Spinal cord (tissue), 10 donors: ENCODE data around the gene AIF1. TPM values are rescaled to one million over a fixed set of nuclear protein-coding genes. Genes with fewer than 3 reads are reported as not detected.

Source experiments
- DNase-seq, 6 donors: peaks; one replicate each; pipeline versions ENCODE4 v3.0.0 to v3.0.0-alpha.2; 2013 to 2015; ENCODE audit warnings: low spot score in 6 of 6, low read depth in 4 of 6
- H3K27ac ChIP-seq: one replicate; pipeline ENCODE4 v1.5.1; 2013; ENCODE audit warnings: low read depth, low read length, control low read depth
- H3K27me3 ChIP-seq: one replicate; pipeline ENCODE4 v1.6.1; 2013; ENCODE audit warnings: low read length; ENCODE audit not compliant: control insufficient read depth, insufficient read depth
- H3K36me3 ChIP-seq: one replicate; pipeline ENCODE4 v1.6.1; 2013; ENCODE audit warnings: low read length; ENCODE audit not compliant: control insufficient read depth, insufficient read depth
- H3K4me1 ChIP-seq: one replicate; pipeline ENCODE4 v1.6.1; 2013; ENCODE audit warnings: low read length; ENCODE audit not compliant: control insufficient read depth, insufficient read depth
- H3K4me3 ChIP-seq: one replicate; pipeline ENCODE4 v1.5.1; 2013; ENCODE audit warnings: low read depth, low read length, control low read depth
- H3K9me3 ChIP-seq: one replicate; pipeline ENCODE4 v1.6.1; 2013; ENCODE audit warnings: low read length; ENCODE audit not compliant: control insufficient read depth, insufficient read depth
- WGBS: methylation state at CpG from one replicate; pipeline ENCODE4 v1.1.5; 2013; ENCODE audit warnings: missing lambda C conversion rate; ENCODE audit not compliant: insufficient coverage; 5-methylcytosine and 5-hydroxymethylcytosine counted together
- polyA plus RNA-seq, 2 donors: library from polyadenylated mRNA; unstranded; fragments of 120-200 nt; gene quantifications; one replicate each; pipeline ENCODE4 v1.2.1, GENCODE V29; 2013; ENCODE audit not compliant: insufficient read length in 2 of 2
- total RNA-seq, 2 donors: library from RNA; depleted of rRNA in 1 of 2; stranded (reverse); fragments of 120-200 nt in 1 of 2; fragments of >200 nt in 1 of 2; gene quantifications; one replicate each; pipeline versions ENCODE4 v1.2.3 to v1.2.4, GENCODE V29; 2013 to 2014
- donor health status: healthy.

Gene AIF1
- total and polyA plus RNA-seq, 4 donors: 27.8 to 55.0 (median 39.0) TPM

DNA sequence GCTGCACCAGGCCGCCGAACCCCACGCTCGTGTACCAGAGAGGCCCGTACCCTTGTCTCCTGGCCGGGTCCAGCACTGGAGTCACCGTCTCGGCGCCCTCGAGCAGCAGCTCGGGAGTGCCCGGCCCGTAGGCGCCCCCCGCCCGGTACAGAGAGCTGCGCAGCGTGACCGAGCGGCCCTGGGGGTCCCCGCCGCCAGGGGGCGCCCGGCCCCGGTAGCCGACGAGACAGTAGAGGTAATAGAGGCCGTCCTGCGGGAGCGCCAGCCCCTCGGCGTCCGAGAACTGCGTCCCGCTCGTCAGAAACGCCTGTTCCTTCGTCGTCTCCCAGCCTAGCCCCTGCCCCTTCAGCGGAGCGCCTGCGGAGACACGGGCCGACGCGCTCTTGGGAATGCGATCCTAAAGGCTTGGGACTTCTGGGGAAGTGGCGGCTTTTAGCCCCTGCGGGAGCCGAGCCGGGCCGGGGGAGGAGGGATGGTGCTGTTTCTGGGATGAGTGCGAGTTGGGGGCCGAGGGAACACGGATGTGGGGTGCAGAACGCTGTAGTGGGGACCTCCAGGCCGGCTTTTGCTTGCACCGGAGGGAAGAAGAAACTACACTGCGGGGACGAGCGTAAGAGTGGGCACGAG, 34.1 kb upstream of the AIF1 start:
- H3K27ac ChIP-seq: peak overlapping the region; percentile 85
- WGBS: under 1% methylated on average over 59 of the region's 62 CpGs

DNA sequence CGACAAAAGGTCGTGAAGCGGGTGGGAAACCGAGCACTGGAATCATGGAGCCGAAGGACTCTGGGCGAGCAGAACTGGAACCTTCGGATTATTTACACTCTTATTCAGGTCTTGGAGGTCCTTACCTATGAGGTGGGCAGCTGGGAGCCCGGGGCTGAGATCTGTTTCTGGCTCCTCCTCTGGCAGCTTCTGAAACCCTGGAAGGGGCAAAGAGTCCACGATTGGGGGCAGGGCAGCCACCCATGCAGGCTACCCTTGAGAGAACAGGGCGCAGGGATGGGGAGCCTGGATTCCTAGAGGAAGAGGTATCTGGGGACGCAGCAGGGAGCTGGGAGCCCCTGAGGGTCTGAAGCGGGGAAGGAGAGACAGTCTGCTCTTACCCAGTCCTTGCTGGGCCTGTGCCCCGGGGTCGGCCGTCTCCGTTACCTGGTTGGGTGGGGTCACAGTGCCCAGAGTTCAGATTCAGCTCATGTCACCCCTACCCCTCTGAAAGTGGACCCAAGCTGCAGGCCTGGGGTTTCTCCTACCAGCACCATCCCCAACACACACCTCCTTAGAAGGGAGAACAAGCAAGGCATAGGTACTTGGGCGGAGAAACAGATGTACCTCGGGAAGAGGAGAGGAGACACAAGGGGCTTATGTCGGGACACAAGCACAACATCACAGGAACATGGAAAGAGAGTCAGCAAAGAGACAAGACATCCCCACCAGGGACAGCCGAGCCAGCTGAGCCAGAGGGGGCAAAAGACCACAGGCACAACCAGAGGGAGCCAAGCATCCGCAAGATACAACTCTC, 33.4 kb upstream of the AIF1 start:
- H3K36me3 ChIP-seq: no peaks in the 10 kb centered on the region
- H3K4me3 ChIP-seq: peak overlapping the region; percentile 88
- H3K9me3 ChIP-seq: no peaks in the 10 kb centered on the region
- H3K4me1 ChIP-seq: peaks cover 23% of the 10 kb centered on the region
- H3K27me3 ChIP-seq: peaks cover 2% of the 10 kb centered on the region
- no peak for DNase-seq
- H3K27ac ChIP-seq: peak overlapping the region; percentile 85
- WGBS: 23% methylated on average over 12 of the region's 21 CpGs

More for the DNA sequence above, 34.1 kb upstream of the AIF1 start:
- Histone ChIP-seq H3K4me1 (peaks cover 22% of the 10 kb centered on the region), H3K27me3 (peaks cover 2% of the 10 kb centered on the region), H3K9me3 (no peaks in the 10 kb centered on the region), H3K36me3 (no peaks in the 10 kb centered on the region), H3K4me3 (peak overlapping the region; percentile 88)
- peak; percentile 38 to 94 (median 64) for DNase-seq

DNA sequence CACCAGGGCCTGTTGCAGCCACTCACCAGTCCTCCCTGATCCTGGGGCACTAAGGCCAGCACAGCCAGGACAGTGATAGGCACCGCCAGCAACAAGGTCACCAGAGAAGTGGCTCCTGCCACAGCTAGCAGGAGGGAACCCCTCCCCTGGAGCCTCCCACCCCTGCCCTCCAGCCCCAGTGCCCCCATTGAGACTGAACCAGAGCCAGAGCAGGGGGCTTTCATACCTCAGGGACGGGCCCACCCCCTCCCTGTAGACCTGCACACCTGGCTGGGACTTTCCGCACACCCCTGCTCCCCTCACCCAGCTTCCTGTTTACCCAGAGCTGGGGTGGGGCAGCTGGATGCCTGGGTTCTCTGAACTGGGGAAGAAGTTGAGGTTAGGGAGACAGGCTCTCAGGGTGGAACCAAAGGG, 32.8 kb upstream of the AIF1 start, which contains the start of gene LTB:
Gene LTB, minus strand, starts transcription at position 195 of the 414 bp plus-strand sequence. Its CDS starts 7 bp downstream, at position 188.
- Histone ChIP-seq H3K36me3 (no peaks in the 10 kb centered on the region), H3K27ac (peak within 1 kb of the TSS; percentile 85), H3K4me1 (peaks cover 29% of the 10 kb centered on the region), H3K9me3 (no peaks in the 10 kb centered on the region), H3K4me3 (peak within 1 kb of the TSS; percentile 88), H3K27me3 (peaks cover 2% of the 10 kb centered on the region)
- no peak for DNase-seq
- WGBS: 88% methylated on average over 2 of the region's 3 CpGs

DNA sequence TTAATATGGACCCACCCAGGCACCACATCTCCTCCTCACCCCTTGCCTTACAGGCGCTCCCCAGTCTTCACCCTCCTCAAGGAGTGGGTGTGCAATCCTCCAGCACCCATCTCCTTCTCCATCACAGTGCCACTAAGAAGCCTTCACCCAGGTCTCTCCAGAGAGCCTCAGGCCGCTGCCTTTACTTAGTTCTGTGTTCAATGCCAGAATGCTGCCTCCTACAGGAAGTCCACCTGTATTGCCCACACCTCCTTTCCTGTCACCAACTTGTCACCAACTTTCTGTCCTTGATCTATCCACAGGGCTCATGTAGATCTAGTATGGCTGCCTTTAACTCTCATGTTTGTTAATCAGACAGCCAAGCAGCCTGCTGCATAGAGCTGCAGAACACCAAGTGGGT, 29.5 kb upstream of the AIF1 start:
- Histone ChIP-seq H3K4me3 (no peak overlapping the region), H3K4me1 (peaks cover 40% of the 10 kb centered on the region), H3K27me3 (peaks cover 2% of the 10 kb centered on the region), H3K9me3 (no peaks in the 10 kb centered on the region), H3K27ac (no peak overlapping the region), H3K36me3 (no peaks in the 10 kb centered on the region)
- 55% methylated on average over 2 of the region's 2 CpGs for WGBS
- DNase-seq: no peak

DNA sequence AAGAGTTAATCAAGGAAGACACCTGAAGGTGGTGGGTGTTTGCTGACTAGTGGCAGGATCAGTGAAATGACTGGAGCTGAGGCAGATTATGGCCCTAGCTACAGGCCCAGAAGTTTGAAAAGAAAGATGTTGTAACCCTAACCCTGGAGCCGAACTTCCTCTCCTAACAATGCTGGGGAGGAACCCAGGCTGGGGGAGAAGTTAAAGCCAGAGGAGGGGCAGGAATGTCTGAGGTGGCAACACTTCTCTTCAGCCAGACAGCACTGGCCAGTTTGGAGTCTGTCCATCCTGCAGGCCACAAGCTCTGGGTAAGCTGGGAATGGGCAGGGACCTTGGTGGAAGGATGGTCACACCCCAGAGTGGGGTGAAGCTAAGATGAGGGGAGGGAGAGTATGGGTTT, 29.0 kb upstream of the AIF1 start, which contains the start of gene LST1:
Gene LST1, plus strand, starts transcription at position 270 of the 400 bp plus-strand sequence. CDS start 1,023 bp downstream, outside the sequence.
- H3K27me3 ChIP-seq: no peaks in the 10 kb centered on the region
- H3K4me3 ChIP-seq: no peak within 1 kb of the TSS
- WGBS: no CpG with 5 or more reads among the region's 1 CpG
- no peak within 1 kb of the TSS for H3K27ac ChIP-seq
- DNase-seq: no peak
- no peaks in the 10 kb centered on the region for H3K36me3 ChIP-seq
- H3K4me1 ChIP-seq: peaks cover 37% of the 10 kb centered on the region
- no peaks in the 10 kb centered on the region for H3K9me3 ChIP-seq

DNA sequence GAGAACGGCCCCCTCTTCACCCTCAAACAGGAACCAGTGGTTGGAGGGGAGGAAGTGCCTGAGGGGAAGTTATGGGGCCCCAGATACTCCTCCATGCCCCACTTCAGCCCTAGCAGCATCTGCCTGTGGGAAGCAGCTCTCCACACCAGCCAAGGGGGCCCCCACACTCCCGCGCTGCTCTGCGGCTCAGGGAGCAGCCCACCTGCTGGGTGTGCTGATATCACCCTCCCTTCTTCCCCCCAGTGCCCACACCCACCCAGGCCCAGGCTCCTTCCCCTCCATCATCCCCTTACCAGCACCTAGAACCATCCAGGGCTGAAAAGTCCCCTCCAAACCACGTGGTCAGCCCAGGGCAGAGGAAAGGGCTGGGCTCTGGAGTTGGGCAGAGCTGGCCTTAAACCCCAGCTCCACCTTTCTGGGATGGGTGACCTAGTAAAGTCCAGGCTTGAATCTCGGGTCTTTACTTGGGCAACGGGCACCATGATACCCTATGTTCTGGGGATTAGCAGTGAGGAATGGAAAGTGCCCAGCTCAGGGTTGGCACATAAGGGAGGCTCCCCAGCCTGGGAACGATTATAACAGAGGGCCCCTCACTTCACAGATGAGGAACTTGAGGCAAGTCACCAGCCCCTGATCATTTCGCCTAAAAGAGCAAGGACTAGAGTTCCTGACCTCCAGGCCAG, 28.3 kb upstream of the AIF1 start:
- no peak overlapping the region for H3K27ac ChIP-seq
- no peak for DNase-seq
- 60% methylated on average over 8 of the region's 9 CpGs for WGBS
- peaks cover 30% of the 10 kb centered on the region for H3K4me1 ChIP-seq
- no peaks in the 10 kb centered on the region for H3K36me3 ChIP-seq
- no peak overlapping the region for H3K4me3 ChIP-seq
- H3K9me3 ChIP-seq: no peaks in the 10 kb centered on the region
- H3K27me3 ChIP-seq: no peaks in the 10 kb centered on the region

DNA sequence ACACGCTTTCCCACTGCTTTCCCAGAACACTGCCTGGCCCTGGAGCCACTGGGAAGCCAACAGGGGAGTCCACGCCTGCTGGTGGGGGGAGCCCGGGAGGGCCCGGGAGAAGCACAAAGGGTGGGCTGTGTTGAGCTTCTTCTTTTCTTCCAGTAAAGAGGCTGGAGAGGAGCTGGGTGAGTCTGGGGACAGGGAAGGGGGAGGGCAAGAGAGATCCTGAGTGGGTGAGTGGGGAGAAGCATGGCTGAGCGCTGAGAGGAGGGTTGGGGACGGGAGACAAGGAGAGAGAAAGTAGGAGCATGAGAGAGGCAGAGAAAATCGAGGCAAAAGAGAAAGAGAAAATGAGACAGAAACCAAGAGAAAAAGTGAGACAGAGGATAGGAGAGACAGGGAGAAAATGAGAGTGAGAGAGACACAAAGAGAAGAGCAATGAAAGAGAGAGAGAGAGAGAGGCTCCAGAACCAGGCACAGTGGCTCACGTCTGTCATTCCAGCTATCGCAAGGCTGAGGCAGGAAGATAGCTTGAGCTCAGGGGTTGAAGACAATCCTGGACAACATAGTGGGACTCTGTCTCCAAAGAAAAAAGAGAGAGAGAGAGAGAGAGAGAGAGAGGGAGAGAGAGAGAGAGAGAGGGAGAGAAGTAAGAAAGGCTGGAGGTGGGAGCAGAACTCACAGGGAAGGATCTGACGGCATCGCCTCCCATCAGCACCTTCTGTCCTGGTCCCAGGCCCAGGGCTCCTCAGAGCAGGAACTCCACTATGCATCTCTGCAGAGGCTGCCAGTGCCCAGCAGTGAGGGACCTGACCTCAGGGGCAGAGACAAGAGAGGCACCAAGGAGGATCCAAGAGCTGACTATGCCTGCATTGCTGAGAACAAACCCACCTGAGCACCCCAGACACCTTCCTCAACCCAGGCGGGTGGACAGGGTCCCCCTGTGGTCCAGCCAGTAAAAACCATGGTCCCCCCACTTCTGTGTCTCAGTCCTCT, 26.9 kb upstream of the AIF1 start:
- peak overlapping the region; percentile 16 for H3K4me3 ChIP-seq
- H3K27me3 ChIP-seq: no peaks in the 10 kb centered on the region
- no peak overlapping the region for H3K27ac ChIP-seq
- H3K4me1 ChIP-seq: peaks cover 23% of the 10 kb centered on the region
- 52% methylated on average over 11 of the region's 12 CpGs for WGBS
- no peaks in the 10 kb centered on the region for H3K9me3 ChIP-seq
- DNase-seq: peak in 2 of 6 donors; percentile 9 to 33
- no peaks in the 10 kb centered on the region for H3K36me3 ChIP-seq

DNA sequence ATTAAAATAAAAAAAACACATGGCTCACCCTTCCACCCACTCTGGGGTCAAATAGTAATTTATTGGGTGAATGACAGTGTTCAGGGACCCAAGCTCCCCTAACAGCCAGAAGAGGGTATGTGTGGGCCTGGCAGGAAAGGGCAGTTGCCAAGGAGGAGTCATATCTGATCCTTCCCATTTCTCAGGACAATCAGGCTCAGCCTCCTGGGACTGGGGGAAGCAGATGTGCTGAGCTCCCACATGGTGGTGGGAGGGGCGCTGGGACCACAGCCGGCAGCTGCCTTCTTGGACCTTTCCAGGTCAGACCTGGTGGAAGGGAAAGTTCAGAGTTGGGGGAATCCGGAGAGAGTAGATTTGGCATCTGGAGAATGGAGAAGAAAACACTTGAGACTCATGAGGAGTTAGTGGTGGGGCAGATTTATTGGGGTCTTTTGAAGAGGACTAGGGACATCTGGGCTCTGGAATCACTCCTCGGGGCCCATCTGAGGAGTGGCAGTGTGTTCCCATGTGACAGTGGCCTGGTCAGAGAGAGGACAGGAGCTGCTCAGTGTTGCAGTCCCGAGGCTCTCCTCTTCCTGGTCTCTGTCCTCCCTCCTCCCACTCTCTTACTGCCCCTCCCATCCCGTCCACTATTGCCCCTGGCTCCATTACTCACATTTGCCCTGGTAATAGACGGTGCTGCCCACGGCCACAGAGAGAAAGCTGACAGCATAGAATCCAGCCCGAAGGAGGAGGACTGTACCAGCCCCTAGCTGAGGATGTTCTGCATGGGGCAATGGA, 26.0 kb upstream of the AIF1 start:
- Histone ChIP-seq H3K4me3 (no peak overlapping the region), H3K36me3 (no peaks in the 10 kb centered on the region), H3K27me3 (no peaks in the 10 kb centered on the region), H3K4me1 (peaks cover 23% of the 10 kb centered on the region), H3K9me3 (no peaks in the 10 kb centered on the region), H3K27ac (no peak overlapping the region)
- WGBS: 54% methylated on average over 8 of the region's 9 CpGs
- DNase-seq: no peak
